SK-N-SH (cell line): ENCODE results near the gene OTOP2. TPM values are rescaled to one million over a fixed set of nuclear protein-coding genes. Genes with fewer than 3 reads are reported as not detected.

Experiments used
- CTCF ChIA-PET: fragments of 300-600, 350-600 bp; formaldehyde crosslinking; extraction: SDS; loops from one replicate; lab custom pipeline; 2021; lab: Yijun Ruan, JAX
- POLR2A ChIA-PET: fragments of 350-600 bp; sonication (Branson Sonifier 250); formaldehyde crosslinking; extraction: SDS; loops from one replicate; lab custom pipeline; 2020; ENCODE audit warnings: antibody characterized with exemption, inconsistent platforms; lab: Yijun Ruan, JAX
- DNase-seq: peaks from one replicate; pipeline ENCODE4 v3.0.0; 2012
- H2AFZ ChIP-seq: fragments of 200-600 bp; sonication (generic); 2 replicates; pipeline ENCODE4 v1.8.1; 2016; ENCODE audit warnings: antibody characterized with exemption, mild to moderate bottlenecking, low read depth
- H3F3A ChIP-seq: fragments of 200-600 bp; sonication (generic); replicated peaks from 2 replicates; pipeline ENCODE3; 2016; ENCODE audit warnings: antibody characterized with exemption, mild to moderate bottlenecking; ENCODE audit not compliant: insufficient read depth
- H3K27ac ChIP-seq, 2 experiments: fragments of 200-500 bp in 1 of 2; fragments of 200-600 bp in 1 of 2; sonication (Bioruptor generic) in 1 of 2; sonication (generic), shearing (Covaris generic) in 1 of 2; 2 replicates each; pipeline versions ENCODE4 v1.5.1 to v1.6.1; 2014 to 2016; ENCODE audit warnings: low read depth in 2 of 2, inconsistent platforms in 1 of 2, low read length in 1 of 2, mild to moderate bottlenecking in 1 of 2, mixed read lengths in 1 of 2
- H3K27me3 ChIP-seq: fragments of 200-600 bp; sonication (generic), shearing (Covaris generic); 2 replicates; pipeline ENCODE4 v1.6.1; 2016; ENCODE audit warnings: mixed run types; ENCODE audit not compliant: insufficient read depth
- H3K36me3 ChIP-seq, 2 experiments: fragments of 200-500 bp in 1 of 2; fragments of 200-600 bp in 1 of 2; sonication (Bioruptor generic) in 1 of 2; sonication (generic) in 1 of 2; replicated peaks in 1 of 2; 2 replicates each; pipeline versions ENCODE3 to v1.5.1; 2014 to 2016; ENCODE audit warnings: low read length in 1 of 2, mild to moderate bottlenecking in 1 of 2; ENCODE audit not compliant: insufficient read depth in 2 of 2, control insufficient read depth in 1 of 2
- H3K4me1 ChIP-seq, 2 experiments: fragments of 200-500 bp in 1 of 2; fragments of 200-600 bp in 1 of 2; sonication (Bioruptor generic) in 1 of 2; sonication (generic), shearing (Covaris generic) in 1 of 2; 2 replicates each; pipeline versions ENCODE4 v1.5.1 to v1.6.1; 2014 to 2016; ENCODE audit warnings: low read depth in 1 of 2, low read length in 1 of 2, mixed run types in 1 of 2; ENCODE audit not compliant: insufficient read depth in 2 of 2, control insufficient read depth in 1 of 2
- H3K4me2 ChIP-seq: fragments of 200-600 bp; sonication (generic), shearing (Covaris generic); 2 replicates; pipeline ENCODE4 v1.6.1; 2017; ENCODE audit warnings: mixed run types
- H3K4me3 ChIP-seq, 2 experiments: fragments of 200-500 bp in 1 of 2; fragments of 200-600 bp in 1 of 2; sonication (Bioruptor generic) in 1 of 2; sonication (generic), shearing (Covaris generic) in 1 of 2; 2 replicates each; pipeline versions ENCODE4 v1.5.1 to v1.8.1; 2014 to 2016; ENCODE audit warnings: low read depth in 2 of 2, inconsistent platforms in 1 of 2, low read length in 1 of 2, mild to moderate bottlenecking in 1 of 2, mixed read lengths in 1 of 2, moderate library complexity in 1 of 2
- H3K79me2 ChIP-seq: fragments of 200-600 bp; sonication (generic); 2 replicates; pipeline ENCODE4 v1.8.1; 2017; ENCODE audit warnings: mild to moderate bottlenecking; ENCODE audit not compliant: insufficient read depth
- H3K9ac ChIP-seq: fragments of 200-600 bp; sonication (generic); 2 replicates; pipeline ENCODE4 v1.6.1; 2017; ENCODE audit warnings: mixed run types
- H3K9me2 ChIP-seq: fragments of 200-600 bp; sonication (generic); 2 replicates; pipeline ENCODE4 v1.6.1; 2017; ENCODE audit warnings: mixed run types
- H3K9me3 ChIP-seq: fragments of 200-600 bp; sonication (generic); 2 replicates; pipeline ENCODE4 v1.6.1; 2017; ENCODE audit warnings: mixed run types, mild to moderate bottlenecking, moderate library complexity
- H4K20me1 ChIP-seq: fragments of 200-600 bp; sonication (generic); 2 replicates; pipeline ENCODE4 v1.6.1; 2017; ENCODE audit warnings: mild to moderate bottlenecking, mixed run types; ENCODE audit not compliant: insufficient read depth
- CTCF ChIP-seq: fragments of 200-600 bp; sonication (generic); IDR thresholded peaks from 2 replicates; pipeline ENCODE4 v1.6.1; 2017; ENCODE audit warnings: antibody characterized with exemption, mild to moderate bottlenecking, moderate library complexity
- EZH2phosphoT487 ChIP-seq: fragments of 200-600 bp; sonication (generic); IDR thresholded peaks from 2 replicates; pipeline ENCODE4 v1.6.1; 2017; ENCODE audit warnings: low read depth, mixed run types, mild to moderate bottlenecking, antibody characterized with exemption, moderate library complexity, borderline replicate concordance
- MEF2A ChIP-seq: IDR thresholded peaks from 2 replicates; pipeline ENCODE4 v1.4.0; 2012; ENCODE audit warnings: low read depth, borderline replicate concordance
- NRF1 ChIP-seq: IDR thresholded peaks from 2 replicates; pipeline ENCODE4 v1.6.1; 2012; ENCODE audit warnings: low read depth, mild to moderate bottlenecking, low read length
- REST ChIP-seq: IDR thresholded peaks from 2 replicates; pipeline ENCODE4 v1.6.1; 2012; ENCODE audit warnings: mild to moderate bottlenecking, low read depth, low read length, moderate library complexity
- RFX5 ChIP-seq: IDR thresholded peaks from 2 replicates; pipeline ENCODE4 v1.6.1; 2012; ENCODE audit warnings: mild to moderate bottlenecking, improper control_type of control experiment, low read length
- SIN3A ChIP-seq: IDR thresholded peaks from 2 replicates; pipeline ENCODE4 v1.6.1; 2012; ENCODE audit warnings: low read depth, mild to moderate bottlenecking, low read length, moderate library complexity, borderline replicate concordance
- TCF12 ChIP-seq: IDR thresholded peaks from 2 replicates; pipeline ENCODE4 v1.4.0; 2012
- USF1 ChIP-seq: IDR thresholded peaks from 2 replicates; pipeline ENCODE4 v1.4.0; 2012; ENCODE audit warnings: low read depth, borderline replicate concordance
- WGBS: methylation state at CpG from one replicate; pipeline ENCODE4 v1.1.6; 2017; ENCODE audit warnings: low lambda C conversion rate; 5-methylcytosine and 5-hydroxymethylcytosine counted together
- polyA plus RNA-seq, 3 experiments: library from polyadenylated mRNA; depleted of rRNA; stranded (reverse); fragments of >200 nt; gene quantifications; 2 replicates each; pipeline ENCODE4 v1.2.3, GENCODE V29; 2012

OTOP2 gene
- polyA plus RNA-seq, 1 of the 3 experiments (the other 2 are of a cell fraction) = not detected

- TF ChIP-seq REST (no peak), MEF2A (no peak), SIN3A (no peak)
Observed at GRCh38 chr17:74925242-74925641, 1.2 kb downstream of the OTOP2 start (continued).

- Histone ChIP-seq H4K20me1 (peaks cover 3% of the 10 kb centered on the region; the same call in 1 of the 2 replicates), H3K4me3 (no peak overlapping the region), H3K4me2 (no peak overlapping the region), H3K4me1 (peaks cover 0 to 10% of the 10 kb centered on the region in 2 experiments; a peak in 1 of 4 replicates), H3K9me2 (no peaks in the 10 kb centered on the region), H3K9me3 (no peaks in the 10 kb centered on the region), H3K36me3 (no peaks in the 10 kb centered on the region), H3F3A (no peaks in the 10 kb centered on the region), H3K79me2 (no peaks in the 10 kb centered on the region), H3K27me3 (peaks cover 77% of the 10 kb centered on the region), H3K27ac (no peak overlapping the region), H3K9ac (no peak overlapping the region), H2AFZ (no peak overlapping the region)
- TF ChIP-seq CTCF = no peak
- TF ChIP-seq TCF12 = no peak
- no peak for TF ChIP-seq NRF1
- TF ChIP-seq USF1 = no peak
- TF ChIP-seq RFX5 = no peak
- no peak for TF ChIP-seq EZH2phosphoT487
- ChIA-PET CTCF (interaction anchor here (10.1 to 12.1 kb wide), 2 partner anchors 20 to 30 kb away, joined by 104 to 286 read pairs; no protein-coding TSS in a partner anchor), POLR2A (no interaction called here)
- no peak for DNase-seq
- WGBS = 44% methylated on average over 6 of the region's 6 CpGs
Observed at GRCh38 chr17:74928786-74929185, 4.7 kb downstream of the OTOP2 start.
